Natural killer cell treated with Interleukin-12 subunit alpha and Interleukin-12 subunit beta and Interleukin-15 and Interleukin-18, amount 100 ng/mL, for 72 hours (primary cell): ENCODE data around the gene LRRC23. TPM values are rescaled to one million over a fixed set of nuclear protein-coding genes. Genes with fewer than 3 reads are reported as not detected.
A peak's percentile ranks its signal among the peaks of the same experiment; 100 is the strongest.

Experiments
- ATAC-seq, 2 donors: fragments of 150-1000 bp; cut with Tn5 transposase in 1 of 2; sonication (Bioruptor Pico), chemical (Tn5 transposase) in 1 of 2; 2 replicates each; pipeline ENCODE4 v1.10.0; 2021
- DNase-seq: peaks from one replicate; pipeline ENCODE4 v3.0.0; 2022; ENCODE audit warnings: low spot score
- H3K27ac Mint-ChIP-seq, 2 donors: 1 replicate in 1 of 2; 2 replicates in 1 of 2; pipeline ENCODE4 v1.8.0; 2022; ENCODE audit warnings: mixed read lengths in 2 of 2, mild to moderate bottlenecking in 1 of 2, moderate library complexity in 1 of 2
- H3K27me3 Mint-ChIP-seq, 2 donors: 1 replicate in 1 of 2; 2 replicates in 1 of 2; pipeline ENCODE4 v1.8.0; 2022; ENCODE audit warnings: mixed read lengths in 2 of 2
- H3K36me3 Mint-ChIP-seq: one replicate; pipeline ENCODE4 v1.8.0; 2022; ENCODE audit warnings: mixed read lengths
- H3K4me1 Mint-ChIP-seq, 2 donors: 1 replicate in 1 of 2; 2 replicates in 1 of 2; pipeline ENCODE4 v1.8.0; 2022; ENCODE audit warnings: low read depth in 2 of 2, mixed read lengths in 2 of 2, mild to moderate bottlenecking in 1 of 2
- H3K4me3 Mint-ChIP-seq: one replicate; pipeline ENCODE4 v1.8.0; 2022; ENCODE audit warnings: mixed read lengths
- H3K9me3 Mint-ChIP-seq: 2 replicates; pipeline ENCODE4 v1.8.0; 2022; ENCODE audit warnings: mixed read lengths
- total RNA-seq, 2 donors: library from RNA; stranded (reverse); gene quantifications; one replicate each; pipeline ENCODE4 v1.2.3, GENCODE V29; 2022

Gene LRRC23
- total RNA-seq, 2 donors from 2014 or later, result 3.2 to 7.1 TPM

- Mint-ChIP-seq H3K4me1 (peaks cover 36 to 43% of the 10 kb centered on the region in 2 donors), H3K27me3 (no peaks in the 10 kb centered on the region), H3K36me3 (no peaks in the 10 kb centered on the region), H3K27ac (peak overlapping the region; percentile 49 to 61), H3K4me3 (no peak overlapping the region), H3K9me3 (no peaks in the 10 kb centered on the region)
- ATAC-seq (no peak), DNase-seq (no peak)
Observed at GRCh38 chr12:6934110-6934509, 29.5 kb downstream of the LRRC23 start.

- H3K9me3 Mint-ChIP-seq, result no peaks in the 10 kb centered on the region
- no peaks in the 10 kb centered on the region for H3K27me3 Mint-ChIP-seq
- ATAC-seq (no peak), DNase-seq (no peak)
- peaks cover 30 to 42% of the 10 kb centered on the region in 2 donors for H3K4me1 Mint-ChIP-seq
- peak overlapping the region; percentile 61 to 81 for H3K27ac Mint-ChIP-seq
- peak overlapping the region; percentile 64 for H3K4me3 Mint-ChIP-seq
- no peaks in the 10 kb centered on the region for H3K36me3 Mint-ChIP-seq
Observed at GRCh38 chr12:6935371-6936193, 31.0 kb downstream of the LRRC23 start.

GRCh38 chr12:6936194-6936635 is 31.6 kb downstream of the LRRC23 start:
- Mint-ChIP-seq H3K9me3 (no peaks in the 10 kb centered on the region), H3K36me3 (no peaks in the 10 kb centered on the region), H3K4me1 (peaks cover 30 to 42% of the 10 kb centered on the region in 2 donors), H3K27ac (peak overlapping the region; percentile 61 to 81), H3K27me3 (no peaks in the 10 kb centered on the region), H3K4me3 (peak overlapping the region; percentile 83)
- no peak for ATAC-seq
- no peak for DNase-seq

- H3K27me3 Mint-ChIP-seq, result no peaks in the 10 kb centered on the region
- peak overlapping the region; percentile 61 to 81 for H3K27ac Mint-ChIP-seq
- no peaks in the 10 kb centered on the region for H3K9me3 Mint-ChIP-seq
- peaks cover 30 to 42% of the 10 kb centered on the region in 2 donors for H3K4me1 Mint-ChIP-seq
- H3K4me3 Mint-ChIP-seq, result peak overlapping the region; percentile 83
- no peaks in the 10 kb centered on the region for H3K36me3 Mint-ChIP-seq
- DNase-seq (no peak), ATAC-seq (peak in 1 of 2 donors; percentile 2)
Observed at GRCh38 chr12:6936636-6937480, 32.2 kb downstream of the LRRC23 start.

- peak; percentile 95 for DNase-seq
- Mint-ChIP-seq H3K9me3 (no peaks in the 10 kb centered on the region), H3K36me3 (no peaks in the 10 kb centered on the region), H3K4me1 (peaks cover 31 to 46% of the 10 kb centered on the region in 2 donors), H3K27me3 (no peaks in the 10 kb centered on the region), H3K4me3 (peak overlapping the region; percentile 83), H3K27ac (peak overlapping the region; percentile 80 to 81)
- peak; percentile 98 to 99 for ATAC-seq
Observed at GRCh38 chr12:6937481-6938352, 33.1 kb downstream of the LRRC23 start.

GRCh38 chr12:6938353-6939190 is 34.0 kb downstream of the LRRC23 start:
- Mint-ChIP-seq H3K36me3 (no peaks in the 10 kb centered on the region), H3K27me3 (no peaks in the 10 kb centered on the region), H3K4me3 (peak overlapping the region; percentile 83), H3K9me3 (no peaks in the 10 kb centered on the region), H3K4me1 (peaks cover 31 to 49% of the 10 kb centered on the region in 2 donors), H3K27ac (peak overlapping the region; percentile 80 to 81)
- DNase-seq, result no peak
- no peak for ATAC-seq

- H3K4me1 Mint-ChIP-seq, result peaks cover 36 to 47% of the 10 kb centered on the region in 2 donors
- peak overlapping the region; percentile 65 for H3K4me3 Mint-ChIP-seq
- H3K36me3 Mint-ChIP-seq, result no peaks in the 10 kb centered on the region
Observed at GRCh38 chr12:6939191-6939540, 34.5 kb downstream of the LRRC23 start.

GRCh38 chr12:6941267-6941666 is 36.6 kb downstream of the LRRC23 start:
- peaks cover 38 to 53% of the 10 kb centered on the region in 2 donors for H3K4me1 Mint-ChIP-seq
- no peak for ATAC-seq
- no peak overlapping the region for H3K4me3 Mint-ChIP-seq

More at GRCh38 chr12:6939191-6939540, 34.5 kb downstream of the LRRC23 start:
- no peak for DNase-seq
- Mint-ChIP-seq H3K9me3 (no peaks in the 10 kb centered on the region), H3K27me3 (no peaks in the 10 kb centered on the region), H3K27ac (peak overlapping the region; percentile 75)
- no peak for ATAC-seq

GRCh38 chr12:6941782-6942181 is 37.2 kb downstream of the LRRC23 start:
- no peaks in the 10 kb centered on the region for H3K27me3 Mint-ChIP-seq
- H3K36me3 Mint-ChIP-seq, result no peaks in the 10 kb centered on the region
- H3K4me1 Mint-ChIP-seq, result peaks cover 37 to 52% of the 10 kb centered on the region in 2 donors
- H3K27ac Mint-ChIP-seq, result peak overlapping the region in 1 of 2 donors; percentile 97
- DNase-seq (no peak), ATAC-seq (no peak)
- H3K4me3 Mint-ChIP-seq, result no peak overlapping the region
- no peaks in the 10 kb centered on the region for H3K9me3 Mint-ChIP-seq

More at GRCh38 chr12:6941267-6941666, 36.6 kb downstream of the LRRC23 start:
- H3K27me3 Mint-ChIP-seq, result no peaks in the 10 kb centered on the region
- H3K9me3 Mint-ChIP-seq, result no peaks in the 10 kb centered on the region
- no peak overlapping the region for H3K27ac Mint-ChIP-seq
- no peaks in the 10 kb centered on the region for H3K36me3 Mint-ChIP-seq
- DNase-seq, result no peak

GRCh38 chr12:6942331-6942665 is 37.7 kb downstream of the LRRC23 start:
- no peak for ATAC-seq
- no peak for DNase-seq
- Mint-ChIP-seq H3K4me1 (peaks cover 38 to 54% of the 10 kb centered on the region in 2 donors), H3K4me3 (no peak overlapping the region), H3K27me3 (no peaks in the 10 kb centered on the region), H3K36me3 (no peaks in the 10 kb centered on the region), H3K27ac (peak overlapping the region; percentile 95 to 97), H3K9me3 (no peaks in the 10 kb centered on the region)

GRCh38 chr12:6943389-6943721 is 38.7 kb downstream of the LRRC23 start:
- H3K27me3 Mint-ChIP-seq, result no peaks in the 10 kb centered on the region
- H3K4me3 Mint-ChIP-seq, result peak overlapping the region; percentile 85
- H3K4me1 Mint-ChIP-seq, result peaks cover 42 to 58% of the 10 kb centered on the region in 2 donors
- peak; percentile 47 to 57 for ATAC-seq
- no peak for DNase-seq
- H3K9me3 Mint-ChIP-seq, result no peaks in the 10 kb centered on the region
- H3K36me3 Mint-ChIP-seq, result no peaks in the 10 kb centered on the region
- peak overlapping the region; percentile 95 to 97 for H3K27ac Mint-ChIP-seq

GRCh38 chr12:6943722-6944380 is 39.2 kb downstream of the LRRC23 start, which contains the start of the genes C12orf57 and RNU7-1:
C12orf57 (plus strand) TSS chr12:6944022; CDS start chr12:6944122, 100 bp downstream.
RNU7-1 (plus strand) TSS chr12:6943816.
- ATAC-seq (peak; percentile 87 to 89), DNase-seq (peak; percentile 92)
- peak within 1 kb of the TSS; percentile 95 to 97 for H3K27ac Mint-ChIP-seq
- no peaks in the 10 kb centered on the region for H3K9me3 Mint-ChIP-seq
- H3K27me3 Mint-ChIP-seq, result no peaks in the 10 kb centered on the region
- H3K4me3 Mint-ChIP-seq, result peak within 1 kb of the TSS; percentile 85
- H3K36me3 Mint-ChIP-seq, result no peaks in the 10 kb centered on the region
- peaks cover 45 to 62% of the 10 kb centered on the region in 2 donors for H3K4me1 Mint-ChIP-seq
